AG04450 (cell line): ENCODE results near the gene PRDM5. TPM values are rescaled to one million over a fixed set of nuclear protein-coding genes. Genes with fewer than 3 reads are reported as not detected.
A peak's percentile ranks its signal among the peaks of the same experiment; 100 is the strongest.

Source experiments
- CTCF ChIA-PET: fragments of 300-600, 350-600 bp; formaldehyde crosslinking; extraction: SDS; loops from one replicate; lab custom pipeline; 2022; ENCODE audit warnings: antibody characterized with exemption, inconsistent platforms; lab: Charles Lee
- POLR2A ChIA-PET: fragments of 350-600 bp; formaldehyde crosslinking; extraction: SDS; loops from one replicate; lab custom pipeline; 2021; ENCODE audit warnings: antibody characterized with exemption, inconsistent platforms; lab: Yijun Ruan, JAX
- DNase-seq: peaks from one replicate; pipeline ENCODE4 v3.0.0-alpha.2; 2011; ENCODE audit warnings: low read depth, low spot score
- H3K27ac ChIP-seq: one replicate; pipeline ENCODE4 v1.5.1; 2012; ENCODE audit warnings: low read depth, low read length, control low read depth
- H3K27me3 ChIP-seq: one replicate; pipeline ENCODE4 v1.6.0; 2012; ENCODE audit warnings: low read length; ENCODE audit not compliant: control insufficient read depth, insufficient read depth
- H3K4me3 ChIP-seq: 2 replicates; pipeline ENCODE4 v1.5.1; 2011; ENCODE audit warnings: mild to moderate bottlenecking, low read depth, low read length, control low read depth
- H3K9me3 ChIP-seq: 2 replicates; pipeline ENCODE4 v1.5.1; 2012; ENCODE audit warnings: low read length; ENCODE audit not compliant: control insufficient read depth, insufficient read depth
- polyA plus RNA-seq: library from polyadenylated mRNA; depleted of rRNA; stranded (reverse); fragments of >200 nt; gene quantifications from 2 replicates; pipeline ENCODE4 v1.2.3, GENCODE V29; 2011
- TF ChIP-seq, protein P1 (sequence below): IDR thresholded peaks from 2 replicates; pipeline ENCODE4 v1.5.1; 2011; ENCODE audit warnings: low read depth, low read length, control low read depth, inconsistent platforms

PRDM5 gene
- polyA plus RNA-seq, 1 experiment: 12.3 TPM

DNA sequence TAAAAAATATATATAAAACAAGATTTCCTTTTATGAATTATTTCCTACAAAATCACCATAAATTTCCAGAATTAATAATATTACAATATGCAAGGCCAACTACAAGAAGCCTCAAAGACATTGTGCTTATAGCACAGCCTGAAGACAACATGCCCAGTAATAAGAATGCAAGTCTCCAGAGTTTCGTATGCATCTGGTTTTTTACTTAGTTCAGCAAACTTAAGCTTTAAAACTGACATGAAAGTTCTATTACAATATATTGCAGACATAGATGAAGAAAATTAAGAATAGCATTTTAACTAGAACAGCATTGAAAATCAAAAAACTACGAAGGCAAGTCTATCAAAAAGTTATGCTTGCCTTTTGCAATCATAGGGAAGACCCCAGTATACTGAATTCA is 107.6 kb downstream of the PRDM5 start:
- Histone ChIP-seq H3K27ac (no peak overlapping the region), H3K27me3 (no peaks in the 10 kb centered on the region), H3K4me3 (no peak overlapping the region), H3K9me3 (no peaks in the 10 kb centered on the region)
- POLR2A ChIA-PET: no interaction called here
- CTCF ChIA-PET: no interaction called here
- no peak for DNase-seq
- TF ChIP-seq, protein P1, sequence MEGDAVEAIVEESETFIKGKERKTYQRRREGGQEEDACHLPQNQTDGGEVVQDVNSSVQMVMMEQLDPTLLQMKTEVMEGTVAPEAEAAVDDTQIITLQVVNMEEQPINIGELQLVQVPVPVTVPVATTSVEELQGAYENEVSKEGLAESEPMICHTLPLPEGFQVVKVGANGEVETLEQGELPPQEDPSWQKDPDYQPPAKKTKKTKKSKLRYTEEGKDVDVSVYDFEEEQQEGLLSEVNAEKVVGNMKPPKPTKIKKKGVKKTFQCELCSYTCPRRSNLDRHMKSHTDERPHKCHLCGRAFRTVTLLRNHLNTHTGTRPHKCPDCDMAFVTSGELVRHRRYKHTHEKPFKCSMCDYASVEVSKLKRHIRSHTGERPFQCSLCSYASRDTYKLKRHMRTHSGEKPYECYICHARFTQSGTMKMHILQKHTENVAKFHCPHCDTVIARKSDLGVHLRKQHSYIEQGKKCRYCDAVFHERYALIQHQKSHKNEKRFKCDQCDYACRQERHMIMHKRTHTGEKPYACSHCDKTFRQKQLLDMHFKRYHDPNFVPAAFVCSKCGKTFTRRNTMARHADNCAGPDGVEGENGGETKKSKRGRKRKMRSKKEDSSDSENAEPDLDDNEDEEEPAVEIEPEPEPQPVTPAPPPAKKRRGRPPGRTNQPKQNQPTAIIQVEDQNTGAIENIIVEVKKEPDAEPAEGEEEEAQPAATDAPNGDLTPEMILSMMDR: no peak

DNA sequence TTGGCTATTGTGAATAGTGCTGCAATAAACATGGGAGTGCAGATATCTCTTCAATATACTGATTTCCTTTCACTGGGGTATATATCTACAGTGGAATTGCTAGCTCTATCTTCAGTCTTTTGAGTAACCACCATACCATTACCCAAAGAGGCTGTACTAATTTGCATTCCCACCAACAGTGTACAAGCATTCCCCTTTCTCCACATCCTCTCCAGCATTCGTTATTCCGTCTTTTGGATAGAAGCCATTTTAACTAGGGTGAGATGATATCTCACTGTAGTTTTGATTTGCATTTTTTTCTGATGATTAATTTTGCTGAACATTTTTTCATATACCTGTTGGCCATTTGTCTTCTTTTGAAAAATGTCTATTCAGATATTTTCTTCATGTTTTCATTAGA is 110.3 kb downstream of the PRDM5 start:
- Histone ChIP-seq H3K27ac (no peak overlapping the region), H3K4me3 (no peak overlapping the region), H3K27me3 (no peaks in the 10 kb centered on the region), H3K9me3 (peaks cover 7% of the 10 kb centered on the region)
- DNase-seq: no peak
- POLR2A ChIA-PET: no interaction called here
- CTCF ChIA-PET: interaction anchor here (0.8 kb wide), 1 partner anchor 13 kb away, joined by 4 read pairs; no protein-coding TSS in a partner anchor
- TF ChIP-seq, protein P1: no peak

DNA sequence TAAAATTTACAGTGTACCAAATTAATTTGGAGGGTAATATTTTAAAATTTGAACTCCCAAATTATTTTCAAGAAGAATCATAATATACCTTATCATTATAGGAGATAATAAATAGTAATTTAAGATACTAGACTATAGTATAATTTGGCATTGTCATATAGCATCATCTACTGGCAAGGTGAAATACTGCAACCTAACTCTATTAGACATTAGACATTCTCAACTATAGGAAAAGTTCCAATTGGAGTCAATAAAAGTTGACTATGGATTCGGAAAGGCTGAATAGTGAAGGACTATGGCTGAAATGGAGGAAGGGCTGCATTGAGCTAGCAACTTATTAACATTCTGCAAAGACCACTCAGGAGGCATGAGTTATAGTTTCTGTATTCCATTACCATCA is 113.0 kb downstream of the PRDM5 start:
- no peak for DNase-seq
- no peaks in the 10 kb centered on the region for H3K27me3 ChIP-seq
- H3K9me3 ChIP-seq: peaks cover 7% of the 10 kb centered on the region
- no peak overlapping the region for H3K4me3 ChIP-seq
- no peak overlapping the region for H3K27ac ChIP-seq
- TF ChIP-seq, protein P1: peak; percentile 39
- ChIA-PET CTCF (no interaction called here), POLR2A (no interaction called here)

DNA sequence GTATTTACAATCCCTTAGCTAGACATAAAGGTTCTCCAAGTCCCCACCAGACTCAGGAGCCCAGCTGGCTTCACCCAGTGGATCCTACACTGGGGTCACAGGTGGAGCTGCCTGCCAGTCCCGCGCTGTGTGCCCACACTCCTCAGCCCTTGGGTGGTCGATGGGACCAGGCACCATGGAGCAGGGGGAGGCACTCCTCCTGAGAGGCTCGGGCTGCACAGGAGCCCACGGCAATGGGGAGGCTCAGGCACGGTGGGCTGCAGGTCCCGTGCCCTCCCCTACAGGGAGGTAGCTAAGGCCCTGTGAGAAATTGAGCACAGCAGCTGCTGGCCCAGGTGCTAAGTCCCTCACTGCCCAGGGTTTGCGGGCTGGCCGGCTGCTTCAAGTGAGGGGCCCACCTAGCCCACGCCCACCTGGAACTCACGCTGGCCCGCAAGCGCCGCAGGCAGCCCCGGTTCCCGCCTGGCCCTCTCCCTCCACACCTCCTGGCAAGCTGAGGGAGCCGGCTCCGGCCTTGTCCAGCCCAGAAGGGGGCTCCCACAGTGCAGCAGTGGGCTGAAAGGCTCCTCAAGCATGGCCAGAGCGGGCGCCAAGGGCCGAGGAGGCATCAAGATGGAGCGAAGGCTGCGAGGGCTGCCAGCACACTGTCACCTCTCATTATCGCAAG is 113.9 kb downstream of the PRDM5 start:
- ChIA-PET CTCF (no interaction called here), POLR2A (no interaction called here)
- Histone ChIP-seq H3K9me3 (peaks cover 7% of the 10 kb centered on the region), H3K27me3 (no peaks in the 10 kb centered on the region), H3K27ac (no peak overlapping the region), H3K4me3 (no peak overlapping the region)
- TF ChIP-seq, protein P1: no peak
- DNase-seq: no peak

DNA sequence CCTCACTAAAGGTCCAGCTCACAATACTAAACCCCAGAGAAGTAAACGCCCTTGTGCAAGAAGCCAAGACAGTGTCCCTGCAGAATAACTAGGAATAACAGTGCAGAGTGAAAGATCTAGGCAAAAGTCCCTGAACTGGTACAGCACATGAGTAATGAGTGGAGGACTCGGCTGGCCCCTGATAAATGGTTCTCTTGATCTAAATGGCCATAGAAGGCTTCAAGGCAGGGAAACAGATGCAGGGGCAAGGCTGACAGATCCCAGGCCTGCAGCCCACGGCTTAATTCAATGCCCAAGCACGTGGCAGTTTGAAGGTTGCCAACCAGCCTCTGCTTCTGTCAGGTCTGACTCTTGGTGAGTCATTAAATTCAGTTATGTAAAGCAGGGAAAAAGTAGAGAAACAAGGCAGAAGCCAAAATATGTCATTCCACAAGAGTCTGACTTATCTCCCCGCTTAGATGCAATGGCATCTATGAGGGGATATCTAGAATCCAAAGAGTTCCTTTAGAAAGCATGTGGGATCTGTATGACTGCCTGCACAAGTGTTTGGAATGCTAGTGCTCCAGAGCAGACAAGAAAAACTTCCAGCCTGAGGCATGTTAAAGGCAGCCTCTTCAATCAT is 121.3 kb downstream of the PRDM5 start:
- H3K4me3 ChIP-seq: no peak overlapping the region
- H3K9me3 ChIP-seq: no peaks in the 10 kb centered on the region
- TF ChIP-seq, protein P1: no peak
- ChIA-PET POLR2A (no interaction called here), CTCF (interaction anchor here (0.6 kb wide), 1 partner anchor 36 kb away, joined by 3 read pairs; no protein-coding TSS in a partner anchor)
- DNase-seq: peak; percentile 20
- no peak overlapping the region for H3K27ac ChIP-seq
- no peaks in the 10 kb centered on the region for H3K27me3 ChIP-seq
